Endothelial cell (in vitro differentiated cells): ENCODE data around the gene SCG5. TPM values are rescaled to one million over a fixed set of nuclear protein-coding genes. Genes with fewer than 3 reads are reported as not detected.

Experiments used
- DNase-seq: peaks from one replicate; pipeline ENCODE4 v3.0.0; 2021; ENCODE audit warnings: low spot score
- H3K27ac Mint-ChIP-seq: one replicate; pipeline ENCODE4 v1.8.0; 2021; ENCODE audit warnings: mixed read lengths, inconsistent platforms; ENCODE audit not compliant: unreplicated experiment
- H3K27me3 Mint-ChIP-seq: one replicate; pipeline ENCODE4 v1.8.0; 2021; ENCODE audit warnings: mild to moderate bottlenecking, moderate library complexity, mixed read lengths, inconsistent platforms; ENCODE audit not compliant: unreplicated experiment
- H3K36me3 Mint-ChIP-seq: one replicate; pipeline ENCODE4 v1.8.0; 2021; ENCODE audit warnings: mild to moderate bottlenecking, low read depth, mixed read lengths, inconsistent platforms; ENCODE audit not compliant: unreplicated experiment
- H3K4me1 Mint-ChIP-seq: one replicate; pipeline ENCODE4 v1.8.0; 2021; ENCODE audit warnings: mild to moderate bottlenecking, mixed read lengths, inconsistent platforms; ENCODE audit not compliant: unreplicated experiment
- H3K4me3 Mint-ChIP-seq: one replicate; pipeline ENCODE4 v1.8.0; 2021; ENCODE audit warnings: mild to moderate bottlenecking, mixed read lengths, inconsistent platforms; ENCODE audit not compliant: unreplicated experiment
- H3K9me3 Mint-ChIP-seq: one replicate; pipeline ENCODE4 v1.8.0; 2021; ENCODE audit warnings: mixed read lengths, inconsistent platforms; ENCODE audit not compliant: unreplicated experiment
- total RNA-seq: library from RNA; stranded (reverse); fragmentation: NEBNext Ultra II Directional; extraction: Animal tissue kit (Norgen Biotek cat#: 25700); gene quantifications from one replicate; pipeline ENCODE4 v1.2.1, GENCODE V29; 2021; ENCODE audit not compliant: unreplicated experiment
- TF ChIP-seq, protein P1 (sequence below): fragments of 200-600 bp; sonication (generic); IDR thresholded peaks from one replicate; pipeline ENCODE4 v1.5.0; 2021; ENCODE audit warnings: antibody characterized with exemption; ENCODE audit not compliant: unreplicated experiment

Gene SCG5
- total RNA-seq, 1 donor from 2014 or later = 15.6 TPM

GRCh38 chr15:32687556-32687955 lies 46.0 kb downstream of the SCG5 start:
- TF ChIP-seq, protein P1, sequence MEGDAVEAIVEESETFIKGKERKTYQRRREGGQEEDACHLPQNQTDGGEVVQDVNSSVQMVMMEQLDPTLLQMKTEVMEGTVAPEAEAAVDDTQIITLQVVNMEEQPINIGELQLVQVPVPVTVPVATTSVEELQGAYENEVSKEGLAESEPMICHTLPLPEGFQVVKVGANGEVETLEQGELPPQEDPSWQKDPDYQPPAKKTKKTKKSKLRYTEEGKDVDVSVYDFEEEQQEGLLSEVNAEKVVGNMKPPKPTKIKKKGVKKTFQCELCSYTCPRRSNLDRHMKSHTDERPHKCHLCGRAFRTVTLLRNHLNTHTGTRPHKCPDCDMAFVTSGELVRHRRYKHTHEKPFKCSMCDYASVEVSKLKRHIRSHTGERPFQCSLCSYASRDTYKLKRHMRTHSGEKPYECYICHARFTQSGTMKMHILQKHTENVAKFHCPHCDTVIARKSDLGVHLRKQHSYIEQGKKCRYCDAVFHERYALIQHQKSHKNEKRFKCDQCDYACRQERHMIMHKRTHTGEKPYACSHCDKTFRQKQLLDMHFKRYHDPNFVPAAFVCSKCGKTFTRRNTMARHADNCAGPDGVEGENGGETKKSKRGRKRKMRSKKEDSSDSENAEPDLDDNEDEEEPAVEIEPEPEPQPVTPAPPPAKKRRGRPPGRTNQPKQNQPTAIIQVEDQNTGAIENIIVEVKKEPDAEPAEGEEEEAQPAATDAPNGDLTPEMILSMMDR = no peak
- Mint-ChIP-seq H3K27ac (no peak overlapping the region), H3K9me3 (no peaks in the 10 kb centered on the region), H3K4me1 (peaks cover 5% of the 10 kb centered on the region), H3K27me3 (no peaks in the 10 kb centered on the region), H3K4me3 (no peak overlapping the region), H3K36me3 (no peaks in the 10 kb centered on the region)
- no peak for DNase-seq

DNA sequence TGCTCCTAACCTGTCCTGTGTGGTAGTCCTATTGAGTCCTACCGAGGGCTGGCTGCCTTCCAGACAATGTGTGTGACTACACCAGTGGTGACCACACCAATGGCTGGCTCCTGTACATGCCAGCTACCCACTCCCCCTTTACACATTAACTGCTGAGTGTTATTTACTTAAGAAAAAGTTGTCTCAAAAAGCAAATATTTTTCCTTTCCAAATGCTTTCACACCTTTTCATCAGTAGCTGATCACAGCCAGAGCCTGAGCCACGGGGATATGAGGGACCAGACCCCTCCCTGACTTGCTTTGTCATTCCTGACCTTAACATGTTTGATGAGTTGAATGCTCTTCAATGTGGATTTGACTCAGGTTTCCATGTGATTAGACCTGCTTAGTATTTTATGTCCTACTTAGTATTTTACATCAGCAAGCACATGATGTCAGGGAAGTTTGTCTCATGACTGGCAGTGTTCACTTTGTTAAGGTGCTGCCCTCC lies 46.7 kb downstream of the SCG5 start:
- Mint-ChIP-seq H3K27me3 (no peaks in the 10 kb centered on the region), H3K4me3 (no peak overlapping the region), H3K36me3 (no peaks in the 10 kb centered on the region), H3K27ac (no peak overlapping the region), H3K9me3 (no peaks in the 10 kb centered on the region), H3K4me1 (peaks cover 5% of the 10 kb centered on the region)
- no peak for DNase-seq
- TF ChIP-seq, protein P1 = no peak

DNA sequence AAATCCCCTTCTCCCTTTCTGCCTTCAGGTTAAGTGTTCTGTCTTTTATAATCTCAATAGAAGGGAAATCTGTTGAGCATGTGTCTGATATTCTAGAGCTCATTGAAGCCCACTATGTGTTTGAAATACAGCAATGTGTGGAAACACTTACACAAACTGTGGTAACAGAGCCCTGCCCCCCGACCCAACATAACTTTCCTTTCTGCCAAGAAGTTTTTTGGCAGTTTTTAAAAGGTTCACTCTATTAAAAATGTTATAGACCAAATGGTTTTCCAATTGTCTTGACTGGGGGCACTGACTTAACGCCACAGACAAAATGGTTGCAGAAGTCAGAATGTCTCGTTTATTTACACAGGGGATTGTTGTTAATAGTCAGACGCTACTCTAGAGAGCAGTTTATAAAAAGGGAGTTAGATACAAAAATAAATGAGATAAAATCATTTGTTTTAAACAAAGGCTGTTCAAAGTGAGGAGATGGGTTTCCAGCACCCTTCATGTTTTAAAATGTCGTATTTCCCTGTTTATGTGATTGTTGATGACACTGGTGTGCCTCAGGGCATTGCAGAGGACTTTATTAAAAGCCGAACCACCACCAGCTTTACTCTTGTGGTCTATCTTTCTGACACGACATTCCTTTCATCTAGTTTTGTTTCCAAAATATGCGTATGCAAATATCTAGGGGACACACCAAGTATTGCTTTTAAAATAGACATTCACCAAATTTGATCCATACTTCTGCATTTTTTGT lies 49.6 kb downstream of the SCG5 start:
- Mint-ChIP-seq H3K4me1 (no peaks in the 10 kb centered on the region), H3K9me3 (no peaks in the 10 kb centered on the region), H3K36me3 (no peaks in the 10 kb centered on the region), H3K27me3 (no peaks in the 10 kb centered on the region), H3K4me3 (no peak overlapping the region), H3K27ac (no peak overlapping the region)
- DNase-seq = no peak
- TF ChIP-seq, protein P1 = no peak

- TF ChIP-seq, protein P1 = no peak
- H3K36me3 Mint-ChIP-seq = no peaks in the 10 kb centered on the region
- no peak overlapping the region for H3K4me3 Mint-ChIP-seq
- H3K27ac Mint-ChIP-seq = no peak overlapping the region
- no peaks in the 10 kb centered on the region for H3K27me3 Mint-ChIP-seq
- no peaks in the 10 kb centered on the region for H3K9me3 Mint-ChIP-seq
- no peak for DNase-seq
- H3K4me1 Mint-ChIP-seq = no peaks in the 10 kb centered on the region
Measured at GRCh38 chr15:32691689-32692038, 50.2 kb downstream of the SCG5 start.

GRCh38 chr15:32692286-32692685 lies 50.8 kb downstream of the SCG5 start:
- no peak overlapping the region for H3K27ac Mint-ChIP-seq
- no peaks in the 10 kb centered on the region for H3K36me3 Mint-ChIP-seq
- TF ChIP-seq, protein P1 = no peak

More at GRCh38 chr15:32692286-32692685, 50.8 kb downstream of the SCG5 start:
- Mint-ChIP-seq H3K9me3 (no peaks in the 10 kb centered on the region), H3K27me3 (no peaks in the 10 kb centered on the region), H3K4me3 (no peak overlapping the region), H3K4me1 (no peaks in the 10 kb centered on the region)
- DNase-seq = no peak
